ENCODE results near the gene CCL28. TPM values are rescaled to one million over a fixed set of nuclear protein-coding genes. Genes with fewer than 3 reads are reported as not detected.
A peak's percentile ranks its signal among the peaks of the same experiment; 100 is the strongest.
"Not testable (repeated sequence)": the region's sequence is repeated elsewhere in the genome, so short reads cannot be mapped to it uniquely, and the experiment has no call there.

The CCL28 gene
- total RNA-seq: not detected in 2 replicates
- long read RNA-seq: 0 reads

GRCh38 chr5:43412156-43412555 lies at the start of gene CCL28:
TSS of gene CCL28 (minus strand) at chr5:43412391. CDS start at chr5:43412316, 75 bp downstream.
- no peak for DNase-seq (ENCODE audit: low read depth, low spot score)
- Mint-ChIP-seq H3K9me3 (no peaks in the 10 kb centered on the region), H3K4me1 (no peaks in the 10 kb centered on the region), H3K27me3 (ENCODE audit: low read depth) (no peaks in the 10 kb centered on the region), H3K27ac (ENCODE audit: unreplicated experiment) (no peak within 1 kb of the TSS), H3K4me3 (no peak within 1 kb of the TSS), H3K36me3 (ENCODE audit: low read depth) (no peaks in the 10 kb centered on the region)
- no peak for TF ChIP-seq CTCF (conservative IDR thresholded peaks at IDR 0.05)

GRCh38 chr5:43461066-43461465 lies 48.9 kb upstream of the CCL28 start:
- DNase-seq (ENCODE audit: low read depth, low spot score): no peak
- Mint-ChIP-seq H3K4me3 (no peak overlapping the region), H3K27me3 (ENCODE audit: low read depth) (no peaks in the 10 kb centered on the region), H3K27ac (ENCODE audit: unreplicated experiment) (no peak overlapping the region), H3K9me3 (peaks cover 11% of the 10 kb centered on the region), H3K4me1 (no peaks in the 10 kb centered on the region), H3K36me3 (ENCODE audit: low read depth) (peaks cover 46% of the 10 kb centered on the region)
- no peak for TF ChIP-seq CTCF (conservative IDR thresholded peaks at IDR 0.05)

- TF ChIP-seq CTCF (conservative IDR thresholded peaks at IDR 0.05): no peak
- Mint-ChIP-seq H3K27ac (ENCODE audit: unreplicated experiment) (no peak overlapping the region), H3K27me3 (ENCODE audit: low read depth) (no peaks in the 10 kb centered on the region), H3K4me1 (no peaks in the 10 kb centered on the region), H3K4me3 (no peak overlapping the region), H3K9me3 (peaks cover 10% of the 10 kb centered on the region), H3K36me3 (ENCODE audit: low read depth) (peaks cover 40% of the 10 kb centered on the region)
- DNase-seq (ENCODE audit: low read depth, low spot score): no peak
These were observed 44.4 kb upstream of the CCL28 start for GRCh38 chr5:43456556-43456955.

GRCh38 chr5:43441575-43441974 lies 29.4 kb upstream of the CCL28 start:
- H3K27me3 Mint-ChIP-seq (ENCODE audit: low read depth); DNase-seq (ENCODE audit: low read depth, low spot score); H3K4me3 Mint-ChIP-seq; H3K4me1 Mint-ChIP-seq: not testable (repeated sequence)
- H3K36me3 Mint-ChIP-seq (ENCODE audit: low read depth): peaks cover 45% of the 10 kb centered on the region
- H3K27ac Mint-ChIP-seq (ENCODE audit: unreplicated experiment): peak overlapping the region; percentile 43
- peaks cover 27% of the 10 kb centered on the region for H3K9me3 Mint-ChIP-seq

GRCh38 chr5:43437062-43437660 lies 25.0 kb upstream of the CCL28 start:
- Mint-ChIP-seq H3K27ac (ENCODE audit: unreplicated experiment) (no peak overlapping the region), H3K4me3 (no peak overlapping the region), H3K4me1 (no peaks in the 10 kb centered on the region), H3K9me3 (peaks cover 17% of the 10 kb centered on the region), H3K27me3 (ENCODE audit: low read depth) (no peaks in the 10 kb centered on the region), H3K36me3 (ENCODE audit: low read depth) (peaks cover 23% of the 10 kb centered on the region)
- no peak for DNase-seq (ENCODE audit: low read depth, low spot score)
- TF ChIP-seq CTCF (conservative IDR thresholded peaks at IDR 0.05): no peak

GRCh38 chr5:43433382-43433781 lies 21.2 kb upstream of the CCL28 start:
- H3K36me3 Mint-ChIP-seq (ENCODE audit: low read depth): peaks cover 6% of the 10 kb centered on the region
- H3K4me3 Mint-ChIP-seq: no peak overlapping the region
- no peak for TF ChIP-seq CTCF (conservative IDR thresholded peaks at IDR 0.05)
- peaks cover 15% of the 10 kb centered on the region for H3K9me3 Mint-ChIP-seq
- H3K4me1 Mint-ChIP-seq: no peaks in the 10 kb centered on the region
- H3K27me3 Mint-ChIP-seq (ENCODE audit: low read depth): no peaks in the 10 kb centered on the region
- no peak overlapping the region for H3K27ac Mint-ChIP-seq (ENCODE audit: unreplicated experiment)
- DNase-seq (ENCODE audit: low read depth, low spot score): no peak

Data from neural crest cell (in vitro differentiated cells).